ENCODE results near the gene LRMDA.
"Not testable (repeated sequence)": the region's sequence is repeated elsewhere in the genome, so short reads cannot be mapped to it uniquely, and the experiment has no call there.

LRMDA gene

GRCh38 chr10:75509706-75510105, 78.3 kb downstream of the LRMDA start:
- no peak for TF ChIP-seq CTCF (IDR thresholded peaks at IDR 0.05; ENCODE audit: low read depth, low read length)
- no peak overlapping the region for H3K4me3 ChIP-seq (ENCODE audit: low read depth, low read length)
- in situ Hi-C loops (cut with HindIII; ENCODE audit: low sequenced_read_pairs): no loop called here
- DNase-seq (ENCODE audit: low read depth, low spot score): no peak

- in situ Hi-C loops (cut with HindIII; ENCODE audit: low sequenced_read_pairs): no loop called here
- no peak overlapping the region for H3K4me3 ChIP-seq (ENCODE audit: low read depth, low read length)
- TF ChIP-seq CTCF (IDR thresholded peaks at IDR 0.05; ENCODE audit: low read depth, low read length): no peak
- no peak for DNase-seq (ENCODE audit: low read depth, low spot score)
Measured at GRCh38 chr10:75511011-75511410, 79.6 kb downstream of the LRMDA start.

GRCh38 chr10:75512203-75512933, 80.9 kb downstream of the LRMDA start:
- H3K4me3 ChIP-seq (ENCODE audit: low read depth, low read length): no peak overlapping the region
- DNase-seq (ENCODE audit: low read depth, low spot score): no peak
- in situ Hi-C loops (cut with HindIII; ENCODE audit: low sequenced_read_pairs): no loop called here
- no peak for TF ChIP-seq CTCF (IDR thresholded peaks at IDR 0.05; ENCODE audit: low read depth, low read length)

- no peak for TF ChIP-seq CTCF (IDR thresholded peaks at IDR 0.05; ENCODE audit: low read depth, low read length)
- in situ Hi-C loops (cut with HindIII; ENCODE audit: low sequenced_read_pairs): no loop called here
- no peak for DNase-seq (ENCODE audit: low read depth, low spot score)
- no peak overlapping the region for H3K4me3 ChIP-seq (ENCODE audit: low read depth, low read length)
Measured at GRCh38 chr10:75513292-75513885, 82.0 kb downstream of the LRMDA start.

GRCh38 chr10:75514830-75515229, 83.4 kb downstream of the LRMDA start:
- in situ Hi-C loops (cut with HindIII; ENCODE audit: low sequenced_read_pairs): no loop called here
- no peak overlapping the region for H3K4me3 ChIP-seq (ENCODE audit: low read depth, low read length)
- no peak for DNase-seq (ENCODE audit: low read depth, low spot score)
- TF ChIP-seq CTCF (IDR thresholded peaks at IDR 0.05; ENCODE audit: low read depth, low read length): no peak

GRCh38 chr10:75516154-75516553, 84.7 kb downstream of the LRMDA start:
- in situ Hi-C loops (cut with HindIII; ENCODE audit: low sequenced_read_pairs); DNase-seq (ENCODE audit: low read depth, low spot score); H3K4me3 ChIP-seq (ENCODE audit: low read depth, low read length): not testable (repeated sequence)

- H3K4me3 ChIP-seq (ENCODE audit: low read depth, low read length); DNase-seq (ENCODE audit: low read depth, low spot score); in situ Hi-C loops (cut with HindIII; ENCODE audit: low sequenced_read_pairs): not testable (repeated sequence)
Measured at GRCh38 chr10:75519213-75519612, 87.8 kb downstream of the LRMDA start.

GRCh38 chr10:75521194-75521829, 89.9 kb downstream of the LRMDA start:
- DNase-seq (ENCODE audit: low read depth, low spot score); in situ Hi-C loops (cut with HindIII; ENCODE audit: low sequenced_read_pairs); H3K4me3 ChIP-seq (ENCODE audit: low read depth, low read length): not testable (repeated sequence)

Measured in astrocyte of the spinal cord (primary cell).